Measurements from ENCODE around the gene CDS1. TPM values are rescaled to one million over a fixed set of nuclear protein-coding genes. Genes with fewer than 3 reads are reported as not detected.

Gene CDS1
- total RNA-seq, 2 experiments from 2014 or later: not detected

GRCh38 chr4:84574069-84574720, 8.7 kb upstream of the CDS1 start:
- DNase-seq (ENCODE audit: low spot score): no peak
- intact Hi-C loops (cut with micrococcal nuclease; ENCODE audit: unreplicated experiment): loop anchor here (10.0 kb wide), 1 partner anchor 401 kb away; no protein-coding TSS in a partner anchor
- TF ChIP-seq CTCF (conservative IDR thresholded peaks at IDR 0.05; ENCODE audit: low read length): no peak
- no peak for TF ChIP-seq EZH2phosphoT487 (IDR thresholded peaks at IDR 0.05; ENCODE audit: borderline replicate concordance, low read depth, low read length)
- no peaks in the 10 kb centered on the region for H3K9me3 ChIP-seq (ENCODE audit: low read length)
- POLR2A ChIA-PET: no interaction called here
- CTCF ChIA-PET (ENCODE audit: unreplicated experiment): no interaction called here
- H3K79me2 ChIP-seq (ENCODE audit: insufficient read depth, low read depth, low read length): no peaks in the 10 kb centered on the region
- no TSS peak for BruUV-seq (replicated peaks)
- H4K20me1 ChIP-seq (ENCODE audit: insufficient read depth, low read length): no peaks in the 10 kb centered on the region
- no peak overlapping the region for H3K27ac ChIP-seq (ENCODE audit: low read depth, low read length, poor library complexity, severe bottlenecking)
- H2AFZ ChIP-seq (ENCODE audit: low read length): no peak overlapping the region
- no peak overlapping the region for H3K4me2 ChIP-seq (ENCODE audit: low read length)
- H3K9me2 ChIP-seq (ENCODE audit: insufficient read depth, low read length): no peaks in the 10 kb centered on the region
- no peak overlapping the region for H3K4me3 ChIP-seq (ENCODE audit: low read depth, low read length, poor library complexity, severe bottlenecking)
- no peaks in the 10 kb centered on the region for H3K4me1 ChIP-seq (ENCODE audit: insufficient read depth, low read length, poor library complexity, severe bottlenecking)
- H3K36me3 ChIP-seq (ENCODE audit: insufficient read depth, low read length): no peaks in the 10 kb centered on the region

GRCh38 chr4:84578540-84579402, 4.2 kb upstream of the CDS1 start:
- H4K20me1 ChIP-seq (ENCODE audit: insufficient read depth, low read length): no peaks in the 10 kb centered on the region
- no peaks in the 10 kb centered on the region for H3K4me1 ChIP-seq (ENCODE audit: insufficient read depth, low read length, poor library complexity, severe bottlenecking)
- DNase-seq (ENCODE audit: low spot score): peak; percentile 7
- no peak for TF ChIP-seq EZH2phosphoT487 (IDR thresholded peaks at IDR 0.05; ENCODE audit: borderline replicate concordance, low read depth, low read length)
- TF ChIP-seq CTCF (conservative IDR thresholded peaks at IDR 0.05; ENCODE audit: low read length): peak; percentile 73
- no peaks in the 10 kb centered on the region for H3K36me3 ChIP-seq (ENCODE audit: insufficient read depth, low read length)
- H3K4me2 ChIP-seq (ENCODE audit: low read length): no peak overlapping the region
- BruUV-seq (replicated peaks): no TSS peak
- H3K9me2 ChIP-seq (ENCODE audit: insufficient read depth, low read length): no peaks in the 10 kb centered on the region
- H3K9me3 ChIP-seq (ENCODE audit: low read length): no peaks in the 10 kb centered on the region
- CTCF ChIA-PET (ENCODE audit: unreplicated experiment): no interaction called here
- no peak overlapping the region for H3K4me3 ChIP-seq (ENCODE audit: low read depth, low read length, poor library complexity, severe bottlenecking)
- intact Hi-C loops (cut with micrococcal nuclease; ENCODE audit: unreplicated experiment): loop anchor here (10.0 kb wide), 1 partner anchor 396 kb away; no protein-coding TSS in a partner anchor
- no peaks in the 10 kb centered on the region for H3K79me2 ChIP-seq (ENCODE audit: insufficient read depth, low read depth, low read length)
- H3K27ac ChIP-seq (ENCODE audit: low read depth, low read length, poor library complexity, severe bottlenecking): no peak overlapping the region
- POLR2A ChIA-PET: interaction anchor here (0.8 to 1.0 kb wide), 2 partner anchors 10 to 26 kb away, joined by 3 to 5 read pairs; no protein-coding TSS in a partner anchor
- H2AFZ ChIP-seq (ENCODE audit: low read length): no peak overlapping the region

Measured in OCI-LY7 (cell line).